HepG2 (cell line): ENCODE results near the gene ZBP1. TPM values are rescaled to one million over a fixed set of nuclear protein-coding genes. Genes with fewer than 3 reads are reported as not detected.

ENCODE experiments used
- HMGXB3 ChIP-seq: sonication (generic); formaldehyde crosslinking; IDR thresholded peaks from 2 replicates; pipeline ENCODE4 v1.4.0; 2020; ENCODE audit warnings: missing genetic modification reagents, borderline replicate concordance
- PHF8 ChIP-seq: sonication (generic); formaldehyde crosslinking; IDR thresholded peaks from 2 replicates; pipeline ENCODE4 v1.5.0; 2020; ENCODE audit warnings: missing genetic modification reagents
- PLSCR1 ChIP-seq: sonication (generic); formaldehyde crosslinking; IDR thresholded peaks from 2 replicates; pipeline ENCODE4 v1.5.0; 2020; ENCODE audit warnings: missing genetic modification reagents, mild to moderate bottlenecking, borderline replicate concordance
- TARDBP ChIP-seq: sonication (generic); formaldehyde crosslinking; IDR thresholded peaks from 2 replicates; pipeline ENCODE4 v1.8.0; 2022; ENCODE audit warnings: mild to moderate bottlenecking, missing genetic modification reagents
- TCF7 ChIP-seq: sonication (generic); IDR thresholded peaks from 2 replicates; pipeline ENCODE4 v1.6.1; 2016; ENCODE audit warnings: antibody characterized with exemption, low read depth
- THAP7 ChIP-seq: sonication (generic); formaldehyde crosslinking; IDR thresholded peaks from 2 replicates; pipeline ENCODE4 v1.8.1; 2023; ENCODE audit warnings: mild to moderate bottlenecking, missing genetic modification reagents
- YY1 ChIP-seq: IDR thresholded peaks from 2 replicates; pipeline ENCODE4 v1.6.1; 2011; ENCODE audit warnings: low read length, low read depth, moderate library complexity, mild to moderate bottlenecking; ENCODE audit not compliant: insufficient read depth, insufficient replicate concordance
- ZBTB21 ChIP-seq: sonication (generic); formaldehyde crosslinking; IDR thresholded peaks from 2 replicates; pipeline ENCODE4 v1.4.0; 2020; ENCODE audit warnings: missing genetic modification reagents
- ZNF18 ChIP-seq: sonication (generic); formaldehyde crosslinking; IDR thresholded peaks from 2 replicates; pipeline ENCODE4 v1.8.0; 2022; ENCODE audit warnings: mild to moderate bottlenecking, missing genetic modification reagents; ENCODE audit not compliant: insufficient replicate concordance
- ZNF33B ChIP-seq: sonication (generic); formaldehyde crosslinking; IDR thresholded peaks from 2 replicates; pipeline ENCODE4 v1.5.1; 2020; ENCODE audit warnings: mild to moderate bottlenecking, missing genetic modification reagents
- ZNF484 ChIP-seq: sonication (generic); formaldehyde crosslinking; IDR thresholded peaks from 2 replicates; pipeline ENCODE4 v1.5.1; 2020; ENCODE audit warnings: mild to moderate bottlenecking, low read depth, missing genetic modification reagents, borderline replicate concordance
- ZNF512B ChIP-seq: sonication (generic); formaldehyde crosslinking; IDR thresholded peaks from 2 replicates; pipeline ENCODE4 v1.5.1; 2020; ENCODE audit warnings: missing genetic modification reagents, mild to moderate bottlenecking, borderline replicate concordance
- ZNF557 ChIP-seq: sonication (generic); formaldehyde crosslinking; IDR thresholded peaks from 2 replicates; pipeline ENCODE4 v1.4.0; 2020; ENCODE audit warnings: missing genetic modification reagents
- ZNF572 ChIP-seq: sonication (generic); formaldehyde crosslinking; IDR thresholded peaks from 2 replicates; pipeline ENCODE4 v1.5.1; 2020; ENCODE audit warnings: mild to moderate bottlenecking, missing genetic modification reagents
- ZNF747 ChIP-seq: sonication (generic); formaldehyde crosslinking; IDR thresholded peaks from 2 replicates; pipeline ENCODE4 v1.8.1; 2023; ENCODE audit warnings: missing genetic modification reagents, mild to moderate bottlenecking, borderline replicate concordance
- ZNF766 ChIP-seq: sonication (generic); formaldehyde crosslinking; IDR thresholded peaks from 2 replicates; pipeline ENCODE4 v1.5.0; 2020; ENCODE audit warnings: missing genetic modification reagents, borderline replicate concordance
- ZNF775 ChIP-seq: sonication (generic); formaldehyde crosslinking; IDR thresholded peaks from 2 replicates; pipeline ENCODE4 v1.4.0; 2020; ENCODE audit warnings: missing genetic modification reagents, mild to moderate bottlenecking, moderate library complexity, borderline replicate concordance
- polyA plus RNA-seq, 8 experiments: library from polyadenylated mRNA; depleted of rRNA in 3 of 8; stranded (reverse) in 7 of 8; unstranded in 1 of 8; fragments of >200 nt; fragmentation: Illumina TruSeq in 4 of 8; extraction: Trizol in 4 of 8; gene quantifications; 2 replicates each; pipeline versions ENCODE4 v1.2.1 to v1.2.3, GENCODE V29; 2011 to 2016; ENCODE audit warnings: low read depth in 4 of 8, missing spikeins in 1 of 8, mixed read lengths in 1 of 8; ENCODE audit not compliant: insufficient read depth in 1 of 8
- total RNA-seq, 5 experiments: library from RNA; depleted of rRNA; stranded (reverse); fragments of >200 nt; fragmentation: Illumina TruSeq; extraction: Trizol; gene quantifications; 2 replicates each; pipeline ENCODE4 v1.2.3, GENCODE V29; 2016; ENCODE audit warnings: low read depth in 1 of 5

The ZBP1 gene
- total and polyA plus RNA-seq, 2 of the 13 experiments (the other 11 are each of a cell fraction or from before 2014, with no cell fraction given), result not detected

- TF ChIP-seq ZNF512B (CRISPR knock-in tag) (peak; percentile 96), ZNF766 (CRISPR knock-in tag) (no peak; the same call in 1 of the 2 replicates), ZNF572 (CRISPR knock-in tag) (no peak), ZNF484 (CRISPR knock-in tag) (no peak), ZNF747 (CRISPR knock-in tag) (no peak), PLSCR1 (no peak), HMGXB3 (CRISPR knock-in tag) (no peak), TCF7 (peak; percentile 59; the same call in 1 of the 2 replicates), ZNF557 (CRISPR knock-in tag) (no peak), YY1 (no peak), ZNF33B (CRISPR knock-in tag) (no peak), ZNF18 (no peak), ZBTB21 (CRISPR knock-in tag) (no peak), THAP7 (CRISPR knock-in tag) (no peak), PHF8 (CRISPR knock-in tag) (no peak), TARDBP (CRISPR knock-in tag) (peak; percentile 24; the same call in 1 of the 2 replicates), ZNF775 (no peak)
Observed at GRCh38 chr20:57592263-57593092, 27.7 kb downstream of the ZBP1 start (continued).
